ENCODE results near the gene NRROS.

NRROS gene

GRCh38 chr3:196645897-196646665 lies 6.6 kb downstream of the NRROS start:
- no peak for DNase-seq

GRCh38 chr3:196646666-196647216 lies 7.2 kb downstream of the NRROS start:
- no peak for DNase-seq

- DNase-seq = peak in 4 of 58 donors; percentile 7 to 23 (median 10)
These were observed 11.3 kb downstream of the NRROS start for GRCh38 chr3:196650740-196651311.

- DNase-seq = no peak
These were observed 12.3 kb downstream of the NRROS start for GRCh38 chr3:196651819-196652218.

GRCh38 chr3:196652961-196653795 lies 13.7 kb downstream of the NRROS start:
- no peak for DNase-seq

GRCh38 chr3:196654006-196654734 lies 14.7 kb downstream of the NRROS start:
- no peak for DNase-seq

GRCh38 chr3:196654735-196655090 lies 15.2 kb downstream of the NRROS start:
- no peak for DNase-seq

GRCh38 chr3:196655496-196655895 lies 16.0 kb downstream of the NRROS start:
- DNase-seq = no peak

- DNase-seq = no peak
These were observed 16.7 kb downstream of the NRROS start for GRCh38 chr3:196656213-196656612.

GRCh38 chr3:196659901-196660351 lies 20.4 kb downstream of the NRROS start:
- no peak for DNase-seq

- DNase-seq = no peak
These were observed 21.1 kb downstream of the NRROS start for GRCh38 chr3:196660381-196661166.

GRCh38 chr3:196661400-196661799 lies 21.9 kb downstream of the NRROS start:
- DNase-seq = peak in 1 of 58 donors; percentile 11

- no peak for DNase-seq
These were observed 22.5 kb downstream of the NRROS start for GRCh38 chr3:196662033-196662432.

- DNase-seq = no peak
These were observed 23.4 kb downstream of the NRROS start for GRCh38 chr3:196662711-196663571.

- DNase-seq = peak in 17 of 58 donors; percentile 7 to 56 (median 22)
These were observed 26.7 kb downstream of the NRROS start for GRCh38 chr3:196666001-196666867.

GRCh38 chr3:196667056-196667825 lies 27.7 kb downstream of the NRROS start:
- DNase-seq = no peak

GRCh38 chr3:196670339-196670738 lies 30.8 kb downstream of the NRROS start:
- no peak for DNase-seq

Measured in anterior cingulate cortex (tissue), 58 donors.